Muscle layer of colon (tissue), 2 donors: ENCODE measurements around the gene MCTP2.
"Not testable (repeated sequence)": the region's sequence is repeated elsewhere in the genome, so short reads cannot be mapped to it uniquely, and the experiment has no call there.

Source experiments
- H3K27ac ChIP-seq: one replicate; pipeline ENCODE4 v1.7.0; 2013; ENCODE audit warnings: low read depth, mild to moderate bottlenecking, low read length, moderate library complexity
- H3K27me3 ChIP-seq, 2 donors: one replicate each; pipeline ENCODE4 v1.7.0; 2013; ENCODE audit warnings: low read length in 2 of 2, mild to moderate bottlenecking in 2 of 2; ENCODE audit not compliant: insufficient read depth in 2 of 2, control insufficient read depth in 1 of 2
- H3K36me3 ChIP-seq: one replicate; pipeline ENCODE4 v1.7.0; 2013; ENCODE audit warnings: mild to moderate bottlenecking, low read length; ENCODE audit not compliant: insufficient read depth
- H3K4me1 ChIP-seq: one replicate; pipeline ENCODE4 v1.7.0; 2013; ENCODE audit warnings: mild to moderate bottlenecking, low read length; ENCODE audit not compliant: insufficient read depth
- H3K4me3 ChIP-seq, 2 donors: one replicate each; pipeline ENCODE4 v1.7.0; 2013; ENCODE audit warnings: low read length in 2 of 2, low read depth in 1 of 2, mild to moderate bottlenecking in 1 of 2, moderate library complexity in 1 of 2
- H3K9ac ChIP-seq: one replicate; pipeline ENCODE4 v1.7.0; 2013; ENCODE audit warnings: low read length
- H3K9me3 ChIP-seq: one replicate; pipeline ENCODE4 v1.7.0; 2013; ENCODE audit warnings: mild to moderate bottlenecking, low read length
- donor health status: abdominal sarcoma.
- donor health status: Adenocarcinoma of cecum.

Gene MCTP2

DNA sequence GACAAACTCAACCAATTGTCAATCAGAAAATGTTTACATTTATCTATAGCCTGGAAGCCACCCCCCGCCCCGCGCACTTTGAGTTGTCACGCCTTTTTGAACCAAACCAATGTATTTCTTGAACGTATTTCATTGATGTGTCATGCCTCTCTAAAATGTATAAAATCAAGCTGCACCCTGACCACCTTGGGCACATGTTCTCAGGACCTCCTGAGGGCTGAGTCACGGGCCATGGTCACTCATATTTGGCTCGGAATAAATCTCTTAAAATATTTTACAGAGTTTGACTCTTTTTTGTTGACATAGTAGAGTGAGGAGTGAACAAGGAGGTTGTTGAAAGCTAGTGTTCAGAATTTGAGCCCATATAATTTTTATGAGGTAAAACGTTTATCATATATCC lies 6.5 kb downstream of the MCTP2 start:
- no peak overlapping the region for H3K9ac ChIP-seq
- H3K9me3 ChIP-seq, result no peaks in the 10 kb centered on the region
- H3K4me1 ChIP-seq, result no peaks in the 10 kb centered on the region
- no peaks in the 10 kb centered on the region for H3K27me3 ChIP-seq
- H3K27ac ChIP-seq, result no peak overlapping the region
- H3K36me3 ChIP-seq, result no peaks in the 10 kb centered on the region
- H3K4me3 ChIP-seq, result no peak overlapping the region

DNA sequence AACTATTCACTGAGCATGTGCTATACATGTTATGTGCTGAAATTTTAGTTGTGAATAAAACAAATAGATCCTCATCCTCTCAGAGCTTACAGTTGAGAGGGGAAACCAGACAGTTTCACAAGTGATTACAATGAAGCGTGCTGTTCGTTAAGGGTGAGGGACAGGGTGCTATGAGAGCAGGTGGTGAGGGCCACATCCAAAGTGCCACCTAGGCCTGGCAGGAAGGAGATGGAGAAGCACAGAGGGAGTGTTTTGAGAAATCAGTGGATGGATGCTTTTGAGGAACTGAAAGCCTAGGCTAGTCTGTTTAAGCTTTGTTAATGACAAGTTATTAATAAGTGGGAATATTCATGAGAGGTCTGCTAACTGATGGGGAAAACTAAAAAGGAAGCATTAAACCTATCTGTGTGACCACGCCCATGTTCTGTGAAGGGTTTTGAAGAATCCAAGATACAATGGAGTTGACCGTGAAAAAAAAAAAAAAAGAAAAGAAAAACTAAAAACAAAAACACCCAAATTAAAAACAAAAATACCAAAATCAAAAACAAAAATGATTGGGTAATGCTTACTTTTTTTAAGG lies 7.3 kb downstream of the MCTP2 start:
- Histone ChIP-seq H3K36me3 (no peaks in the 10 kb centered on the region), H3K9me3 (no peaks in the 10 kb centered on the region), H3K27me3 (no peaks in the 10 kb centered on the region), H3K4me1 (no peaks in the 10 kb centered on the region), H3K27ac (no peak overlapping the region), H3K9ac (no peak overlapping the region), H3K4me3 (no peak overlapping the region)

DNA sequence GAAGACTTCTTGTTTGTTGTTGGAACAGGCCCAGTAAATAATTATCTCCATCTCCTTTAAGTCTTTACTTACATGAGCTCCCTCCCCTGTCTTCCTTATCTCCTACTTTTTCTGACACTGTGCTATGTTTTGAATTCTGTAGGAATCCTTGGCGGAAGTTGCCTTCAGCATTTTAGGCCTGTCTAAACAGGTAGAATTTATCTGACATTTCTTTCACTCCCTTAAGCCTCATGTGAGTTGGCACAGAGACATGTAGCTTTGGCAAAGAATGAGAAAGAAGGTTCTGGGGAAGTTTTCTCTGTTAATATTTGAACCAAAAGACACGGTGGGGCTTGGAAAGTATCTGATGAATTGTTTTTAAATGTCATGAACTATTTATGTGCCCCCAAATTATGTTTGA lies 8.1 kb downstream of the MCTP2 start:
- H3K27ac ChIP-seq, result no peak overlapping the region
- H3K27me3 ChIP-seq, result no peaks in the 10 kb centered on the region
- no peaks in the 10 kb centered on the region for H3K4me1 ChIP-seq

DNA sequence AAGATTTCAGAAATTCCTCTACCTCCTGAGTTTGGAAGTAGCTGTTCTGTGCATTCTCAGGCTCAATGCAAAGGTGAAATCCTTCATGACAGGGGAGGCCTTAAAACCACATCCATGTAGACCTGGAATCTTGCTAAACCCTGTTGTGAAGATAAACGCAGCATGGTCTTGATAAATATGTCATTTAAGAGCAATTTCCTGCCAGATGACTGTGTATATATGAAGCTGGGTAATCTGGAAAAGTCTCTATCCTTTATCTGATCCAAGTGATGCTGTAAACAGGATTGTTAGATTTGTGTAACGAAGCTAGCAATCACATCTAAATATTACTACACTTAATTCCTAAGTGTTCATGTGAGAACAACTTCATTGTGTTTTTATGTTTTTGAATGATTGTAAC lies 9.1 kb downstream of the MCTP2 start:
- no peak overlapping the region for H3K27ac ChIP-seq
- no peak overlapping the region for H3K4me3 ChIP-seq
- H3K27me3 ChIP-seq, result no peaks in the 10 kb centered on the region
- H3K4me1 ChIP-seq, result no peaks in the 10 kb centered on the region
- no peaks in the 10 kb centered on the region for H3K36me3 ChIP-seq
- H3K9me3 ChIP-seq, result no peaks in the 10 kb centered on the region
- no peak overlapping the region for H3K9ac ChIP-seq

More for the DNA sequence above, 8.1 kb downstream of the MCTP2 start:
- Histone ChIP-seq H3K9ac (no peak overlapping the region), H3K9me3 (no peaks in the 10 kb centered on the region), H3K36me3 (no peaks in the 10 kb centered on the region), H3K4me3 (no peak overlapping the region)

DNA sequence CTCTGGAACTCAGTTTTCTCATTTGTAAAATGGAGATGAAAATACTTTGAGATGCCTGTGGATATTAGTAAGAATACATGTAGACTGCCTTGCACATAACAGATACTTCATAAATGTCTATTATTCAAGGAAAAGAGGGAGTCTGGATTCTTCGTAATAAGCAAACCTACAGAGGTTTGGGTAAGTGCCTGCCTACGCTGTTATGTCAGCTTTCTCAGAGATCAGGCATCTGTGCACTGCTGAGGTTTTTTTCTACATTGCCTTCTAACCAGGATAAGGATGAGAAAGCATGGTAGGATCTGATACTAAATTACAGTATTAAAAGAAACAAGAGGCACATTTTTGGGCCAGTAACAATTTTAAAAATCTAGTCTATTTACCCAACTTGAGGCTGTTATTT lies 10.9 kb downstream of the MCTP2 start:
- Histone ChIP-seq H3K27me3 (no peaks in the 10 kb centered on the region), H3K9ac (no peak overlapping the region), H3K36me3 (no peaks in the 10 kb centered on the region), H3K4me1 (no peaks in the 10 kb centered on the region), H3K27ac (no peak overlapping the region), H3K4me3 (no peak overlapping the region), H3K9me3 (no peaks in the 10 kb centered on the region)

DNA sequence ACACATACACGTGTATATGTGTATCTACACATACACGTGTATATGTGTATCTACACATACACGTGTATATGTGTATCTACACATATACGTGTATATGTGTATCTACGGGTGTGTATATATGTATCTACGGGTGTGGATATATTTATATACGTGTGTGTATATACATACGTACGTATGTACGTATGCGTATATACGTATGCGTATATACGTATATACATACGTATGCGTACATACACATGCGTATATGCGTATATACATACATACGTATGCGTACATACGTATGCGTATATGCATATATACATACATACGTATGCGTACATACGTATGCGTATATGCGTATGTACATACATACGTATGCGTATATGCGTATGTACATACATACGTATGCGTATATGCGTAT lies 11.6 kb downstream of the MCTP2 start:
- H3K9me3 ChIP-seq, H3K36me3 ChIP-seq, H3K4me3 ChIP-seq, H3K4me1 ChIP-seq, H3K27ac ChIP-seq, H3K9ac ChIP-seq, H3K27me3 ChIP-seq: not testable (repeated sequence)

DNA sequence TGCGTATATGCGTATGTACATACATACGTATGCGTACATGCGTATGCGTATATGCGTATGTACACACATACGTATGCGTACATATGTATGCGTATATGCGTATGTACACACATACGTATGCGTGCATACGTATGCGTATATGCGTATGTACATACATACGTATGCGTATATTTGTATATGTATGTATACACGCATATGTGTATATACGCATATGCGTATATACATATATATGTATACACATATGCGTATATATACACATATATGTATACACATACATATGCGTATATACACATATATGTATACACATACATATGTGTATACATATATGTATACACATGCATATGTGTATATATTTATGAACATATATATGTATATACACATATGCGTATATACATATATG lies 12.1 kb downstream of the MCTP2 start:
- Histone ChIP-seq H3K9ac (no peak overlapping the region), H3K9me3 (no peaks in the 10 kb centered on the region), H3K27me3 (no peaks in the 10 kb centered on the region), H3K36me3 (no peaks in the 10 kb centered on the region), H3K4me3 (no peak overlapping the region), H3K4me1 (no peaks in the 10 kb centered on the region), H3K27ac (no peak overlapping the region)

DNA sequence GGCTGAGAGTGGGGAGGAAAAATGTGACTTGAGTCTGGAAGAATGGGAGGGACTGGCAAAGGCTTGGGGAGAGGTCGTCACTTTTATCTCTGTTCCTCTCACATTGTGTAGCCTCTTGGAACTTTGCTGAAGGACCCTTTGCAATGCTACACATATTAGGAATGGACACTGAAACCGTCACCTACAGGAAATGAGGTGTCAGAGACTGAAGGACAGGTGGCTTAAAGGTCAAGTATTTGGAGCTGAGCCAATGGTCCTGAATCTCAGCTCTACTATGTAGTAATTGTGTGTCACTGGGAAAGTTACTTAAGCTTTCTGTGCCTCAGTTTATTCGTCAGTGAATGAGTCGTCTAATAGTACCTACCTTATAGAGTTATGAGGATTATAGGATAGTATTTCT lies 14.7 kb downstream of the MCTP2 start:
- Histone ChIP-seq H3K9ac (no peak overlapping the region), H3K4me3 (no peak overlapping the region), H3K27me3 (no peaks in the 10 kb centered on the region), H3K4me1 (no peaks in the 10 kb centered on the region), H3K9me3 (no peaks in the 10 kb centered on the region), H3K36me3 (no peaks in the 10 kb centered on the region), H3K27ac (no peak overlapping the region)

DNA sequence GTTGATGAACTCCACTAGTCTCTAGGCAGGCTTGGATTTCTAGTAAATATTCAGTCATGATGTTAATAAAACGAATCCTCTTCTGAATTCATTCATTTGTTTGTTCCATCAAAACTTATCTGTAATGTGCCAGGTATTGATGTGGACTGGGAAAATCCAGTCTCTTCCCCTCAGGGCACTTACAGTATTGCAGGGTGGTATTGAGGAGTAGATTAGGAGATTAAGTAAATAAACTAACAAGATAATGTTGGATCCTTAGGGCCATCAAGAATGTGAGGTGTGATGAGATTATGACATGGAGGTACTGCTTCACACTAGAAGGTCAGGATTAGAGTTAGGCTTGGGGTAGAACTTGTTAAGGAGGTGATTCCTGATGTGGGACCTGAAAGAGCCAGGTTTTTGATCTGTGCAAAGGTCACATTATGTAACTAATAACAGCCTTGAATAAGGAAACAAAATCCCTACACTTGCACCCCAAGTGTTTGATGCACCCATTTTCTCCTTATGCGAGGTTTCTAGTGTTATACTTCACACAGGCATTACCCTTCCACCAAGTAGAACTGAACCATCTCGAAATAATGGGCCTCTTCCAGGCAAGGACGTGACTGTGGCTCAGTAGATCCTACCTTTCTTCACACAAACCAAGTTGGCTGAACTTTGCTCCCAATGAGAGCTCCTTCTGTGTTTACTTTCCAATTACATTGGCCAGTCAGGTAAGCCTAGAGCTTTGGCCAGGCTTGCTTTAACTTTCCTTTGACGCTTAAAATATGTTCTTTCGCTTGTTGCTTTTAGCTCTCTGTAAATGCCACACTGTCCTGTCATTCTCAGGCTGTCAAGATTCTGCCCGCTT lies 16.7 kb downstream of the MCTP2 start:
- Histone ChIP-seq H3K27ac (no peak overlapping the region), H3K4me1 (no peaks in the 10 kb centered on the region), H3K27me3 (no peaks in the 10 kb centered on the region), H3K4me3 (no peak overlapping the region), H3K9me3 (no peaks in the 10 kb centered on the region), H3K36me3 (no peaks in the 10 kb centered on the region), H3K9ac (no peak overlapping the region)

DNA sequence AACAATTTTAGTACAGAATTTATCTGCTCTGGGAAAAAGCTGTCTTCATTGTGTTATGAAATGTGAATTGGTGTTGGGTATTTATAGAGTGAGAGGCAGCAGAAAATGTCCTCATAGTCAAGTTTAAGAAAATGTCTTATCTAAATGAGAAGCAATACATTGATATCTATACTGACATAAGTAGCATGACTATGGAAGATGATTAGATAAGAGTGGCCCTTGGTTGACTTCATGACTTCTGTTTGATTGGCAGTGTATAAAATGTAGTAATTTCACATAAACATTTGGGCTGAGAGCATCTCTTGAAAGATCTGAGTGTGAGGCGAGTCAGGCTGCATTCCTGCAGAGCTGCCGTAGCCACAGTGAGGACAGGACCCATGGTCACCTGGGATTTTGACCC lies 19.4 kb downstream of the MCTP2 start:
- Histone ChIP-seq H3K27me3 (no peaks in the 10 kb centered on the region), H3K9ac (no peak overlapping the region), H3K9me3 (no peaks in the 10 kb centered on the region), H3K4me3 (no peak overlapping the region), H3K27ac (no peak overlapping the region), H3K36me3 (no peaks in the 10 kb centered on the region), H3K4me1 (no peaks in the 10 kb centered on the region)

DNA sequence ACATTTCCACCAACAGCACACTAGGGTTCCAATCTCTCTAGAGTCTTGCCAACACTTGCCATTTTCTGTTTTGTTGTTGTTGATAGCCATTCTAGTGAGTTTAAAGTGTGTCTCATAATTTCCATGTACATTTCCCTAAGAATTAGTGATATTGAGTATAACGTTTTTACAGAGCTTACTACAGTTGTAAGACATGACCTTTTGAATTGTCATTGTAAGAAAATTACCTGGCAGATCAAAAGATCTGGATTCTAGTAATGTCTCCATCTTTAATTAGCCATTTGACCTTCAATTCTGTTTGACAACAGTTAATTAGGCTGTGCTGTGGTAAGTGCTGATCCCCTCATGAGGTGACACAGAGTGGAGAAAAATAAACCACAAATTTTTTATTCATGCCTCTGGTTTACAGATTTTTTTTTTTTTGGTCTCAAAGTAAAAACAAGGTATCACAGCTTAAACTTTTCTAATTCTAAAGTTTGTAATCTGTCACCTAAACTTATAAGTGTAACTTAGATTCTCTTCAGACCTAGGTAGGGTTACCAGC lies 20.9 kb downstream of the MCTP2 start:
- Histone ChIP-seq H3K36me3 (no peaks in the 10 kb centered on the region), H3K4me1 (no peaks in the 10 kb centered on the region), H3K4me3 (no peak overlapping the region), H3K9me3 (no peaks in the 10 kb centered on the region), H3K27ac (no peak overlapping the region), H3K9ac (no peak overlapping the region), H3K27me3 (no peaks in the 10 kb centered on the region)
